Smooth muscle cell (in vitro differentiated cells): ENCODE data around the gene BGN. TPM values are rescaled to one million over a fixed set of nuclear protein-coding genes. Genes with fewer than 3 reads are reported as not detected.

Experiments used
- DNase-seq: peaks from one replicate; lab custom pipeline; 2025; ENCODE audit not compliant: unreplicated experiment; lab: John Stamatoyannopoulos, UW
- H2AFZ ChIP-seq: fragments of 200-600 bp; sonication (generic); 2 replicates; pipeline ENCODE4 v1.6.0; 2016; ENCODE audit warnings: antibody characterized with exemption, low read depth, mild to moderate bottlenecking
- H3F3A ChIP-seq: fragments of 200-600 bp; sonication (generic); 2 replicates; pipeline ENCODE4 v1.6.0; 2017; ENCODE audit warnings: antibody characterized with exemption, low read depth
- H3K27ac ChIP-seq: fragments of 200-600 bp; sonication (generic); 2 replicates; pipeline ENCODE4 v1.5.1; 2016; ENCODE audit warnings: low read depth, mild to moderate bottlenecking
- H3K27me3 ChIP-seq: fragments of 200-600 bp; sonication (generic); 2 replicates; pipeline ENCODE4 v1.6.1; 2016; ENCODE audit warnings: low read depth, mild to moderate bottlenecking
- H3K36me3 ChIP-seq: fragments of 200-600 bp; sonication (generic); 2 replicates; pipeline ENCODE4 v1.5.1; 2016; ENCODE audit warnings: low read depth
- H3K4me1 ChIP-seq: fragments of 200-600 bp; sonication (generic); 2 replicates; pipeline ENCODE4 v1.5.1; 2016; ENCODE audit warnings: low read depth
- H3K4me2 ChIP-seq: fragments of 200-600 bp; sonication (generic); 2 replicates; pipeline ENCODE4 v1.6.0; 2016; ENCODE audit warnings: mild to moderate bottlenecking
- H3K4me3 ChIP-seq: fragments of 200-600 bp; sonication (generic); 2 replicates; pipeline ENCODE4 v1.5.1; 2016; ENCODE audit warnings: mild to moderate bottlenecking
- H3K79me2 ChIP-seq: fragments of 200-600 bp; sonication (generic); 2 replicates; pipeline ENCODE4 v1.6.0; 2016; ENCODE audit warnings: low read depth, mild to moderate bottlenecking
- H3K9ac ChIP-seq: fragments of 200-600 bp; sonication (generic); 2 replicates; pipeline ENCODE4 v1.6.0; 2016; ENCODE audit warnings: low read depth
- H3K9me3 ChIP-seq: fragments of 200-600 bp; sonication (generic); replicated peaks from 2 replicates; pipeline ENCODE4 v1.5.1; 2016; ENCODE audit warnings: low read depth
- H4K20me1 ChIP-seq: fragments of 200-600 bp; sonication (generic); 2 replicates; pipeline ENCODE4 v1.6.0; 2016; ENCODE audit warnings: low read depth
- WGBS: methylation state at CpG from one replicate; pipeline ENCODE4 v1.1.7; 2016; ENCODE audit warnings: low lambda C conversion rate; 5-methylcytosine and 5-hydroxymethylcytosine counted together
- polyA plus RNA-seq: library from polyadenylated mRNA; unstranded; fragments of >200 nt; fragmentation: Nextera tagmentation; extraction: Ambion mirVana; gene quantifications from 2 replicates; pipeline ENCODE4 v1.2.1, GENCODE V29; 2016
- total RNA-seq: library from RNA; depleted of rRNA; stranded (reverse); fragments of >200 nt; gene quantifications from 2 replicates; pipeline ENCODE4 v1.2.3, GENCODE V29; 2014
- TF ChIP-seq, protein P1 (sequence below): fragments of 200-600 bp; sonication (generic); IDR thresholded peaks from 2 replicates; pipeline ENCODE4 v1.5.1; 2017; ENCODE audit warnings: borderline replicate concordance, mild to moderate bottlenecking, antibody characterized with exemption; ENCODE audit not compliant: insufficient read depth, poor library complexity, severe bottlenecking

The BGN gene
- total and polyA plus RNA-seq, 2 experiments from 2014 or later: 298 to 621 TPM

DNA sequence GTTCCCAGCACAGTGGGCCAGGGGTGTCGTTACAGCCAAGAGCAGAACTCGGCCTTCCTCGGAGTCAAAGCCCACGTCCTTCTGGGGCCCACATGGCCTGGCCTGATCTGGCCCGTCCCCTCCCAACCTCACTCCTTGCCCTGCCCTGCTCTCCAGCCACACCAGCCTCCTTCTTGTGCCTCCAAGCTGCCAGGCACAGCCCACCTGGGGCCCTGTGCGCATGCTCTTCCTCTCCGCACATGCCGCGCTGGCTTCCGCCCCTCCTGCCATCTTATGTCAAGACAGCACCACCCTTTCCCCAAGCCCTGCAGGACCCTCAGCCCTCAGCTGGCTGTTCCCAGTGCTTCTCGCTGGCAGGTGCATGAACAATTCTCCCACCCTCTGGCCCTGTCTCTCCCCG, 31.2 kb upstream of the BGN start:
- Histone ChIP-seq H3K4me2 (no peak overlapping the region), H3K4me3 (no peak overlapping the region), H3K9me3 (no peaks in the 10 kb centered on the region), H3K27me3 (no peaks in the 10 kb centered on the region), H3K4me1 (no peaks in the 10 kb centered on the region), H2AFZ (no peak overlapping the region), H3K27ac (no peak overlapping the region), H3F3A (no peaks in the 10 kb centered on the region), H3K36me3 (no peaks in the 10 kb centered on the region), H4K20me1 (no peaks in the 10 kb centered on the region), H3K79me2 (no peaks in the 10 kb centered on the region), H3K9ac (no peak overlapping the region)
- no peak for DNase-seq
- TF ChIP-seq, protein P1, sequence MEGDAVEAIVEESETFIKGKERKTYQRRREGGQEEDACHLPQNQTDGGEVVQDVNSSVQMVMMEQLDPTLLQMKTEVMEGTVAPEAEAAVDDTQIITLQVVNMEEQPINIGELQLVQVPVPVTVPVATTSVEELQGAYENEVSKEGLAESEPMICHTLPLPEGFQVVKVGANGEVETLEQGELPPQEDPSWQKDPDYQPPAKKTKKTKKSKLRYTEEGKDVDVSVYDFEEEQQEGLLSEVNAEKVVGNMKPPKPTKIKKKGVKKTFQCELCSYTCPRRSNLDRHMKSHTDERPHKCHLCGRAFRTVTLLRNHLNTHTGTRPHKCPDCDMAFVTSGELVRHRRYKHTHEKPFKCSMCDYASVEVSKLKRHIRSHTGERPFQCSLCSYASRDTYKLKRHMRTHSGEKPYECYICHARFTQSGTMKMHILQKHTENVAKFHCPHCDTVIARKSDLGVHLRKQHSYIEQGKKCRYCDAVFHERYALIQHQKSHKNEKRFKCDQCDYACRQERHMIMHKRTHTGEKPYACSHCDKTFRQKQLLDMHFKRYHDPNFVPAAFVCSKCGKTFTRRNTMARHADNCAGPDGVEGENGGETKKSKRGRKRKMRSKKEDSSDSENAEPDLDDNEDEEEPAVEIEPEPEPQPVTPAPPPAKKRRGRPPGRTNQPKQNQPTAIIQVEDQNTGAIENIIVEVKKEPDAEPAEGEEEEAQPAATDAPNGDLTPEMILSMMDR: no peak
- WGBS: 79% methylated on average over 12 of the region's 12 CpGs

DNA sequence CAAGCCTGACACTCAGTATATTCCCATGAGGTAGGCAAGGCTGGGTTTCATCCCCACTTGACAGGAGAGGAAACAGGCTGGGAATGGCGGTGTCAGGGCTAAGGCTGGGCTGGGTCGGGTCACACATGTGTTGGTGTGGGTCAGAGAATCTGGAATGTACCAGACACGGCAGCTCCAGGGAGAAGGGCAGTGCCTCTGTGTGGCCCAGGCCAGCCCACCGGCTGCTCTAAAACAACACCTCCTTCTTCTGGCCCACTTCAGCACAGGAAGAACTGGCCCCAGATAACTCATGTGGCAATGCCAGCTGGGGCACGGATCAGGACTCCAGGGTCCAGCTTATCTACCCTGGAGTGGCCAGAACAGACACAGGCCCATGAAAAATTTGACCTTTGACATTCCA, 30.7 kb upstream of the BGN start:
- Histone ChIP-seq H3K79me2 (no peaks in the 10 kb centered on the region), H3K27ac (no peak overlapping the region), H2AFZ (no peak overlapping the region), H3K4me2 (no peak overlapping the region), H3K27me3 (no peaks in the 10 kb centered on the region), H3K9me3 (no peaks in the 10 kb centered on the region), H3K9ac (no peak overlapping the region), H3F3A (no peaks in the 10 kb centered on the region), H3K36me3 (no peaks in the 10 kb centered on the region), H4K20me1 (no peaks in the 10 kb centered on the region), H3K4me3 (no peak overlapping the region), H3K4me1 (no peaks in the 10 kb centered on the region)
- WGBS: 84% methylated on average over 5 of the region's 5 CpGs
- TF ChIP-seq, protein P1: no peak
- no peak for DNase-seq

DNA sequence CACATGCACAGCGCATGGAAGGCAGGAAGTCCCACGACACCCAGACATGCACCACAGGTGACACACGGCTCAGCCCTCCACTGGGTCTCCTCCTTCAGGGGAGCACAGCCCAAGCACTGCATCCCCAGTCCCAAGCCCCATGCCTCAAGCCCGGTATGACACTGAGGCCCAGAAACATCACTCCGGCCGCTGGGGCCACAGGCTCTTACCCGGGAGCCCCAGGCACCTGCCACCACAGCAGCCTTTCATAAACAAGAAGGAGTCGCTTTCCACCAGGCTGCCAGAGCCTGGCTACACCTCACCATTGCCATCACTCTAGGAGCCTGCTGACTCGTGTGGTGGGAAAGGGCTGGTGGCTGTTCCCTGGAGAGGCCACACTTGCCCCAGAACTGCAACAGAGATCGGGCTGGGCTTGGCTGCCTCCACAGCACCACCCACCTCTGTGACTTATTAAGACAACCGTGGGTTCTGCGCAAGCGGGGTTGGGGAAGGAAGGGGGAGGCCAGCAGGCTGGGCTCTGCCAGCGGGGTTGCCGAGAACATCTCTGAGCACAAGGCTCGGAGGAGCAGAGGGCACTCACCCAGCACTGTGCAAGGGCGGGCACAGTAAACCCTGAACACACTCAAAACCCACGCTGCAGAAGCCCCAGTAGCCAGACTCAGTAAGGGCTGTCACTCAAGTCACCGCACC, 28.9 kb upstream of the BGN start:
- no peaks in the 10 kb centered on the region for H3K4me1 ChIP-seq

More for the DNA sequence above, 28.9 kb upstream of the BGN start:
- TF ChIP-seq, protein P1: no peak
- H3F3A ChIP-seq: no peaks in the 10 kb centered on the region
- no peaks in the 10 kb centered on the region for H3K36me3 ChIP-seq
- H3K27me3 ChIP-seq: no peaks in the 10 kb centered on the region
- no peak overlapping the region for H3K9ac ChIP-seq
- DNase-seq: no peak
- no peaks in the 10 kb centered on the region for H4K20me1 ChIP-seq
- H2AFZ ChIP-seq: no peak overlapping the region
- H3K79me2 ChIP-seq: peaks cover 4% of the 10 kb centered on the region
- no peaks in the 10 kb centered on the region for H3K9me3 ChIP-seq
- no peak overlapping the region for H3K27ac ChIP-seq
- 89% methylated on average over 19 of the region's 19 CpGs for WGBS
- H3K4me3 ChIP-seq: no peak overlapping the region
- no peak overlapping the region for H3K4me2 ChIP-seq
